ENCODE measurements around the gene KCNH3.
A peak's percentile ranks its signal among the peaks of the same experiment; 100 is the strongest.

The KCNH3 gene, protein sequence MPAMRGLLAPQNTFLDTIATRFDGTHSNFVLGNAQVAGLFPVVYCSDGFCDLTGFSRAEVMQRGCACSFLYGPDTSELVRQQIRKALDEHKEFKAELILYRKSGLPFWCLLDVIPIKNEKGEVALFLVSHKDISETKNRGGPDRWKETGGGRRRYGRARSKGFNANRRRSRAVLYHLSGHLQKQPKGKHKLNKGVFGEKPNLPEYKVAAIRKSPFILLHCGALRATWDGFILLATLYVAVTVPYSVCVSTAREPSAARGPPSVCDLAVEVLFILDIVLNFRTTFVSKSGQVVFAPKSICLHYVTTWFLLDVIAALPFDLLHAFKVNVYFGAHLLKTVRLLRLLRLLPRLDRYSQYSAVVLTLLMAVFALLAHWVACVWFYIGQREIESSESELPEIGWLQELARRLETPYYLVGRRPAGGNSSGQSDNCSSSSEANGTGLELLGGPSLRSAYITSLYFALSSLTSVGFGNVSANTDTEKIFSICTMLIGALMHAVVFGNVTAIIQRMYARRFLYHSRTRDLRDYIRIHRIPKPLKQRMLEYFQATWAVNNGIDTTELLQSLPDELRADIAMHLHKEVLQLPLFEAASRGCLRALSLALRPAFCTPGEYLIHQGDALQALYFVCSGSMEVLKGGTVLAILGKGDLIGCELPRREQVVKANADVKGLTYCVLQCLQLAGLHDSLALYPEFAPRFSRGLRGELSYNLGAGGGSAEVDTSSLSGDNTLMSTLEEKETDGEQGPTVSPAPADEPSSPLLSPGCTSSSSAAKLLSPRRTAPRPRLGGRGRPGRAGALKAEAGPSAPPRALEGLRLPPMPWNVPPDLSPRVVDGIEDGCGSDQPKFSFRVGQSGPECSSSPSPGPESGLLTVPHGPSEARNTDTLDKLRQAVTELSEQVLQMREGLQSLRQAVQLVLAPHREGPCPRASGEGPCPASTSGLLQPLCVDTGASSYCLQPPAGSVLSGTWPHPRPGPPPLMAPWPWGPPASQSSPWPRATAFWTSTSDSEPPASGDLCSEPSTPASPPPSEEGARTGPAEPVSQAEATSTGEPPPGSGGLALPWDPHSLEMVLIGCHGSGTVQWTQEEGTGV

DNA sequence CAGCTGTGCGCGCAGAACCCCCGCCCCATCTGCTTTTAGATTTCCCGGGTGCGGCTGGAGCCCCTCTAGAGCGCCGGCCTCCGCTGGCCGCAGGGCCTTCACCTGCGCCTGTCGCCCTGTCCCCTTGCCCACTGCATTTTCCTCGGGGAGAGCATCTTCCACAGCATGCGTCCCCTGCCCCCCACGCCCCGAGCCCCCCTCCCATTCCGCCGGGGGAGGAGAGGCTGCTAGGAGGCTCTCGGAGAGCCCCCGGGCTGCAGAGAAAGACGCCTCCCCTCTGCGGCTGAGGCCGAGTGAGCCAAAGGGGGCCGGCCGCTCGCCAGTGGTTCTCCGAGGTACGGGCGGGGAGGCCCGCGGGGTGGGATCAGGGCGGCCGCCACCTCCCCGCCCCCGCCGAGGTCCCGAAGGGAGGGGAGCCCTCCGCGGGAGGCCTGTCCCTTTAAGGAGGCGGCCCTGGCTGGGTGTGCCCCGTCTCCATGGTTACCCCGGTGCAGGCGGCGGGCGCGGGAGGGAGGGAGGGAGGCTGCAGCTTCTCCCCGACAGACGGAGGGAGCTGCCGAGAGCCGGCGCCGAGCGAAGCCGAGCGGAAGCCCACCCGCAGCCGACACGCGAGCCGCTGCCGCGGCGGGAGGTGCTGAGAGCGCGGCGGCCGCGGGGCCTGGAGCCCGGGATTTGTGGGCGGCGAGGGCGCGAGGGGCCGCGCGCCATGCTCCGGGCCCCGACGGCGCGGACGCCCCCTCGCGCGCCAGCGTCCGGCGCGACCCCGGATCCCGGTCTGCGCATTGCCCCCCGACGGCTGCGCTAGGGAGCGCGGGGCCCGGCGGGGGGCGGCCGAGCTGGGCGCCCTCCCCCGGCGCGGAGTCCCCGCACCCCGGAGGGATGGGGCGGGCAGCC, at the start of gene KCNH3:
TSS of gene KCNH3 (plus strand) at position 521 of the 894 bp plus-strand sequence. CDS start 387 bp downstream, outside the sequence.
- TF ChIP-seq, protein P1, sequence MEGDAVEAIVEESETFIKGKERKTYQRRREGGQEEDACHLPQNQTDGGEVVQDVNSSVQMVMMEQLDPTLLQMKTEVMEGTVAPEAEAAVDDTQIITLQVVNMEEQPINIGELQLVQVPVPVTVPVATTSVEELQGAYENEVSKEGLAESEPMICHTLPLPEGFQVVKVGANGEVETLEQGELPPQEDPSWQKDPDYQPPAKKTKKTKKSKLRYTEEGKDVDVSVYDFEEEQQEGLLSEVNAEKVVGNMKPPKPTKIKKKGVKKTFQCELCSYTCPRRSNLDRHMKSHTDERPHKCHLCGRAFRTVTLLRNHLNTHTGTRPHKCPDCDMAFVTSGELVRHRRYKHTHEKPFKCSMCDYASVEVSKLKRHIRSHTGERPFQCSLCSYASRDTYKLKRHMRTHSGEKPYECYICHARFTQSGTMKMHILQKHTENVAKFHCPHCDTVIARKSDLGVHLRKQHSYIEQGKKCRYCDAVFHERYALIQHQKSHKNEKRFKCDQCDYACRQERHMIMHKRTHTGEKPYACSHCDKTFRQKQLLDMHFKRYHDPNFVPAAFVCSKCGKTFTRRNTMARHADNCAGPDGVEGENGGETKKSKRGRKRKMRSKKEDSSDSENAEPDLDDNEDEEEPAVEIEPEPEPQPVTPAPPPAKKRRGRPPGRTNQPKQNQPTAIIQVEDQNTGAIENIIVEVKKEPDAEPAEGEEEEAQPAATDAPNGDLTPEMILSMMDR (IDR thresholded peaks at IDR 0.05; ENCODE audit: low read depth, low read length, missing control alignments), result no peak
- H3K4me3 ChIP-seq (replicated peaks; ENCODE audit: low read depth, low read length), result peak within 1 kb of the TSS; percentile 25
- no peak for DNase-seq (ENCODE audit: extremely low read depth, low read depth)

DNA sequence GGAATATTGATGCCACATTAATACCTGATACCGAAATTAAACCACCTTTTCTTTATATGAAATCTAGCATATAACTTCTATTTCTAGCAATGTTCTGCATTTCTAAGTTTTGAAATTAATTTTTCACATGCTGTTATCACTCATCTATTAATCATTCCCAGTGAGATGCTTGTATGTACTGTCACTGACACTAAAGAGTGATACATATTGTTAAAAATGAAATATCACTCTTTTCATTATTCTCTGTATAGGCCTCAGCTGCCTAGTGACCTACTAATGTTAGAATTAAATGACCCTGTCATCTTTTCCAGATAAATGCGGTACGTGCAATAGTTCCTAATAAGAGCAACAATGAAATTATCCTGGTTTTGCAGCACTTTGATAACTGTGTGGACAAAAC, 49.7 kb upstream of the KCNH3 start:
- no peak overlapping the region for H3K4me3 ChIP-seq (replicated peaks; ENCODE audit: low read depth, low read length)
- no peak for DNase-seq (ENCODE audit: extremely low read depth, low read depth)
- TF ChIP-seq, protein P1 (IDR thresholded peaks at IDR 0.05; ENCODE audit: low read depth, low read length, missing control alignments), result no peak

DNA sequence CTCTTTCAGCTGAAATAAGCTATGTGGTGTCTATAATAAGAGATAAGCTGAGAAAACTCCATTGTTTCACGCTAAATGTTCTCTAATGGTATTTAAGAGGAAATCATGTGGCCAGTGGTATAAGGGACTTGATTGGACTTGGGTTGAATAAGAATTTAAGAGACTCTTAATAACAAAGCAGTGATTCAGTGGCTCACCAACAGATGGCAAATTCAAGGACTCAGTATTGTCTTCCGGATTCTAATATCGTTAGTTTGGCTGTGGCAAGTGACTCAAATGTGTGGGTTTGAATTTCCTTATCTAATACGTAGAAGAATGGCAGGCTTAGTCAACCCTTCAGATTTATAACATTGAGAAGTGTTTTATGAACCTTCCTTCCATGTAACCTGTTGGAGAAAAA, 49.1 kb upstream of the KCNH3 start:
- TF ChIP-seq, protein P1 (IDR thresholded peaks at IDR 0.05; ENCODE audit: low read depth, low read length, missing control alignments), result no peak
- no peak overlapping the region for H3K4me3 ChIP-seq (replicated peaks; ENCODE audit: low read depth, low read length)
- no peak for DNase-seq (ENCODE audit: extremely low read depth, low read depth)

DNA sequence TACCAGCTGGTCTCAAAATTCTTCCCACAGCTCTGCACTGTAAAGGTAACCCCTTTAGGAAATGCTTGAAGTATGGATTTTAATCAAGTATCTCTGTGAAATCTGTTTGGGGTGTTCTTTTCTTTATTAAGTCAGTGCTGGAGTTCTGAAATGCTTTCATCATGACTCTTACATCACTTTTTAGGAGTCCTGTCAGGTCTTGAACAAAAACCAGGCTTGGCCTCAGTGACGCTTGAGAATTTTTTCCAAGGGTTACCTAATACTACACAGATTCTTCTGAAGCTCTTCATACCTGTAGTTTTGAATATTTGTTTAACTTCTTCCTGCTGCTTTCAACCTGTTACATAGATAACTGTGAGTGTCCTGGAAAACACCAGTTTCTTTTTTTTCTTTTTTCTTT, 47.0 kb upstream of the KCNH3 start:
- DNase-seq (ENCODE audit: extremely low read depth, low read depth), result no peak
- no peak overlapping the region for H3K4me3 ChIP-seq (replicated peaks; ENCODE audit: low read depth, low read length)
- TF ChIP-seq, protein P1 (IDR thresholded peaks at IDR 0.05; ENCODE audit: low read depth, low read length, missing control alignments), result no peak

DNA sequence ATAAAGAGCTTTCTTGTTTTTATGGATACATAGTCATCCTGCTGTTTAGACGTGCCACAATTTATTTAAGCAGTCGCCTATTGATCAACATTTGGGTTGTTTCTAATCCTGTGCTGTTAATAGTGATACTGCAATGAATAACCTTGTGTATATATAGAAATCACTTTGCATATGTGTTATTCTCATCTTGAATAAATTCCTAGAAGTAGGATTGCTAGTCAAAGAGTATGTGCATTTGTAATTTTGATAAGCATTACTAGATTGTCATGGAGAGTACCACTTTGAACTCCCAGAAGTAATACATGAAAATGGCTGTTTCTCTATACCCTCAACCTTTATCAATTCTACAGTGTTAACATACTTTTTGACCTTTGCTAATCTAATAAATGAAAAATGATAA, 44.9 kb upstream of the KCNH3 start:
- DNase-seq (ENCODE audit: extremely low read depth, low read depth), result no peak
- TF ChIP-seq, protein P1 (IDR thresholded peaks at IDR 0.05; ENCODE audit: low read depth, low read length, missing control alignments), result no peak
- no peak overlapping the region for H3K4me3 ChIP-seq (replicated peaks; ENCODE audit: low read depth, low read length)

All from HFF-Myc (cell line).